Karpas-422 (cell line): ENCODE data around the gene ATP11A. TPM values are rescaled to one million over a fixed set of nuclear protein-coding genes. Genes with fewer than 3 reads are reported as not detected.
"Not testable (repeated sequence)": the region's sequence is repeated elsewhere in the genome, so short reads cannot be mapped to it uniquely, and the experiment has no call there.

Experiments
- DNase-seq: peaks from one replicate; pipeline ENCODE4 v3.0.0-alpha.2; 2015
- H2AFZ ChIP-seq: fragments of 200-600 bp; sonication (generic); 2 replicates; pipeline ENCODE4 v1.6.1; 2014; ENCODE audit warnings: antibody characterized with exemption, low read length, mixed read lengths
- H3K27ac ChIP-seq: fragments of 200-600 bp; sonication (generic); 2 replicates; pipeline ENCODE4 v1.5.1; 2014; ENCODE audit warnings: mild to moderate bottlenecking, low read length, moderate library complexity
- H3K27me3 ChIP-seq: fragments of 200-600 bp; sonication (generic); 2 replicates; pipeline ENCODE4 v1.6.1; 2014; ENCODE audit warnings: low read length, mixed read lengths
- H3K36me3 ChIP-seq: fragments of 200-600 bp; sonication (generic); 2 replicates; pipeline ENCODE4 v1.6.1; 2014; ENCODE audit warnings: low read length, mixed read lengths; ENCODE audit not compliant: insufficient read depth
- H3K4me1 ChIP-seq: fragments of 200-600 bp; sonication (generic); 2 replicates; pipeline ENCODE4 v1.6.1; 2014; ENCODE audit warnings: mild to moderate bottlenecking, low read length, mixed read lengths
- H3K4me2 ChIP-seq: fragments of 200-600 bp; sonication (generic); 2 replicates; pipeline ENCODE4 v1.6.1; 2014; ENCODE audit warnings: low read length, low read depth, mild to moderate bottlenecking; ENCODE audit not compliant: poor library complexity, severe bottlenecking
- H3K4me3 ChIP-seq: fragments of 200-600 bp; sonication (generic); 2 replicates; pipeline ENCODE4 v1.5.1; 2014; ENCODE audit warnings: mild to moderate bottlenecking, antibody characterized with exemption, low read length, mixed read lengths
- H3K79me2 ChIP-seq: fragments of 200-600 bp; sonication (generic); 2 replicates; pipeline ENCODE4 v1.6.1; 2014; ENCODE audit warnings: mild to moderate bottlenecking, low read length, mixed read lengths
- H3K9ac ChIP-seq: fragments of 200-600 bp; sonication (generic); 2 replicates; pipeline ENCODE4 v1.6.0; 2014; ENCODE audit warnings: low read length
- H3K9me2 ChIP-seq: fragments of 200-600 bp; sonication (generic), shearing (Covaris generic); replicated peaks from 2 replicates; pipeline ENCODE4 v1.6.0; 2014; ENCODE audit warnings: mild to moderate bottlenecking, low read length, moderate library complexity; ENCODE audit not compliant: insufficient read depth
- H3K9me3 ChIP-seq: fragments of 300-700, 200-600 bp; sonication (generic); 2 replicates; pipeline ENCODE4 v1.6.1; 2014; ENCODE audit warnings: low read length, mixed read lengths
- H4K20me1 ChIP-seq: fragments of 200-600 bp; sonication (generic); 2 replicates; pipeline ENCODE4 v1.6.1; 2014; ENCODE audit warnings: mild to moderate bottlenecking, antibody characterized with exemption, low read length, low read depth; ENCODE audit not compliant: insufficient read depth
- total RNA-seq: library from RNA; depleted of rRNA; stranded (reverse); fragments of >200 nt; shearing (Covaris generic); gene quantifications from 2 replicates; pipeline ENCODE4 v1.2.3, GENCODE V29; 2014; ENCODE audit warnings: low replicate concordance

The ATP11A gene
- total RNA-seq, 1 experiment from 2014 or later: 0.11 TPM

DNA sequence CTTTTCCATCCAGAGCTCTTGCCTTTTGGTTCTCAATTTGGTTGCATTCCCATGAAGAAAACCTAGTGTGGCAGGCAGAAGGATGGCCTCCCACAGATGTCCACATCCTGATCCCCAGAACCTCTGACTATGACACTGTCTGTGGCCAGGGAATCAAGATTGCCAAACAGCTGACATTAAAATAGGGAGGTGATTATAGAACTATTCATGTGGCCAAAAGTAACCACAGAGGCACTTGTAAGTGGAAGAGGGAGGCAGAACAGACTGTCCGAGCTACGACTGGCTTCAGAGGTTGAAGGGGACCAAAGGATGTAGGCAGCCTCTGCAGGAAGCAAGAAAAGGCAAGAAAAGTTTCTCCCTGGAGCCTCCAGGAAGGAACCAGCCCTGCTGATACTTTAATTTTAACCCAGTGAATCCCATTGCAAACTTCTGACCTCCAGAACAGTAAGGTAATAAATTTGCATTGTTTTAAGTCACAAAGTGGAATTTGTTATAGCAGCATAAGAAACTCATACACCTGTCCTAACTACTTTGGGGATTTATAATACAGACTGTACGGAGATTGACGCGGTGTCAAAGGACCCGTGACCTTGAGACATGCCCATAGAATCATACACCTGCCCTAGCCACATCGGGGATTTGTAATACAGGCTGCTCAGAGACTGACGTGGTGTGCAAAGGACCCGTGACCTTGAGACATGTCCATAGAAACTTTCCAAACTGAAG, 106.5 kb downstream of the ATP11A start:
- Histone ChIP-seq H3K9me2 (no peaks in the 10 kb centered on the region), H4K20me1 (no peaks in the 10 kb centered on the region), H2AFZ (no peak overlapping the region), H3K36me3 (no peaks in the 10 kb centered on the region), H3K79me2 (no peaks in the 10 kb centered on the region), H3K9ac (no peak overlapping the region), H3K27ac (no peak overlapping the region), H3K9me3 (no peaks in the 10 kb centered on the region), H3K4me1 (no peaks in the 10 kb centered on the region), H3K4me2 (no peak overlapping the region), H3K27me3 (no peaks in the 10 kb centered on the region), H3K4me3 (no peak overlapping the region)
- no peak for DNase-seq

- Histone ChIP-seq H3K27me3 (no peaks in the 10 kb centered on the region), H3K27ac (no peak overlapping the region), H3K36me3 (no peaks in the 10 kb centered on the region), H3K9ac (no peak overlapping the region), H3K4me2 (no peak overlapping the region), H4K20me1 (no peaks in the 10 kb centered on the region), H2AFZ (no peak overlapping the region), H3K9me3 (no peaks in the 10 kb centered on the region), H3K9me2 (no peaks in the 10 kb centered on the region), H3K4me1 (no peaks in the 10 kb centered on the region), H3K79me2 (no peaks in the 10 kb centered on the region), H3K4me3 (no peak overlapping the region)
- no peak for DNase-seq
These were observed 109.6 kb downstream of the ATP11A start for GRCh38 chr13:112799394-112799793.

DNA sequence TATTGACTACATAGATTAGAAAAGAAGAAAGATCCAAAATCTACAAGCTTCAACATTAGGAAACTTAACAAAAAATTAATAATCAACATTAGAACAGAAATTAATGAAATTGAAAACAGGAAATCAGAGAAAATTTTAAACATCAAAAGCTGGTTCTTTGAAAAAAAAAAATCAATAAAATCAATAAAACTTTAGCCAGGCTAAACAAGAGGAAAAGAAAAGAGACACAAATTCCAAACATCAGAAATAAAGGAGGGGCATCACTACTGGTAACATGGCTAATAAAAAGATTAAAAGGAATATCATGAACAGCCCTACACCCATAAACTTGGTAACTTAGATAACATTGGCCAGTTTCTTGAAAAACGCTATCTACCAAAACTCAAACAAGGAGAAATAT, 110.2 kb downstream of the ATP11A start:
- H4K20me1 ChIP-seq: no peaks in the 10 kb centered on the region
- H3K4me2 ChIP-seq: no peak overlapping the region
- H3K9me2 ChIP-seq: no peaks in the 10 kb centered on the region
- no peak overlapping the region for H3K27ac ChIP-seq
- H3K9me3 ChIP-seq: no peaks in the 10 kb centered on the region
- H3K36me3 ChIP-seq: no peaks in the 10 kb centered on the region
- no peaks in the 10 kb centered on the region for H3K79me2 ChIP-seq
- no peak for DNase-seq
- no peaks in the 10 kb centered on the region for H3K4me1 ChIP-seq
- H3K9ac ChIP-seq: no peak overlapping the region
- no peak overlapping the region for H2AFZ ChIP-seq
- no peak overlapping the region for H3K4me3 ChIP-seq
- H3K27me3 ChIP-seq: no peaks in the 10 kb centered on the region

GRCh38 chr13:112800807-112801206, 111.0 kb downstream of the ATP11A start:
- H4K20me1 ChIP-seq, H3K4me1 ChIP-seq, H3K36me3 ChIP-seq, H3K9me2 ChIP-seq, H3K4me3 ChIP-seq, H3K27ac ChIP-seq, H2AFZ ChIP-seq, H3K79me2 ChIP-seq, DNase-seq, H3K4me2 ChIP-seq, H3K9me3 ChIP-seq, H3K9ac ChIP-seq, H3K27me3 ChIP-seq: not testable (repeated sequence)

- H3K4me2 ChIP-seq: no peak overlapping the region
- H3K4me1 ChIP-seq: no peaks in the 10 kb centered on the region
- H3K27ac ChIP-seq: no peak overlapping the region
- H4K20me1 ChIP-seq: no peaks in the 10 kb centered on the region
- H3K9me2 ChIP-seq: no peaks in the 10 kb centered on the region
- H3K9me3 ChIP-seq: no peaks in the 10 kb centered on the region
- DNase-seq: no peak
- H3K36me3 ChIP-seq: no peaks in the 10 kb centered on the region
- H3K79me2 ChIP-seq: no peaks in the 10 kb centered on the region
- H3K9ac ChIP-seq: no peak overlapping the region
- H3K27me3 ChIP-seq: no peaks in the 10 kb centered on the region
- H3K4me3 ChIP-seq: no peak overlapping the region
- H2AFZ ChIP-seq: no peak overlapping the region
These were observed 113.0 kb downstream of the ATP11A start for GRCh38 chr13:112802802-112803195.

GRCh38 chr13:112803422-112803821, 113.6 kb downstream of the ATP11A start:
- Histone ChIP-seq H3K27ac (no peak overlapping the region), H3K9me3 (no peaks in the 10 kb centered on the region), H3K79me2 (no peaks in the 10 kb centered on the region), H3K4me3 (no peak overlapping the region), H3K9me2 (no peaks in the 10 kb centered on the region), H2AFZ (no peak overlapping the region), H3K36me3 (no peaks in the 10 kb centered on the region), H3K4me2 (no peak overlapping the region), H3K9ac (no peak overlapping the region), H3K4me1 (no peaks in the 10 kb centered on the region), H3K27me3 (no peaks in the 10 kb centered on the region), H4K20me1 (no peaks in the 10 kb centered on the region)
- DNase-seq: no peak

DNA sequence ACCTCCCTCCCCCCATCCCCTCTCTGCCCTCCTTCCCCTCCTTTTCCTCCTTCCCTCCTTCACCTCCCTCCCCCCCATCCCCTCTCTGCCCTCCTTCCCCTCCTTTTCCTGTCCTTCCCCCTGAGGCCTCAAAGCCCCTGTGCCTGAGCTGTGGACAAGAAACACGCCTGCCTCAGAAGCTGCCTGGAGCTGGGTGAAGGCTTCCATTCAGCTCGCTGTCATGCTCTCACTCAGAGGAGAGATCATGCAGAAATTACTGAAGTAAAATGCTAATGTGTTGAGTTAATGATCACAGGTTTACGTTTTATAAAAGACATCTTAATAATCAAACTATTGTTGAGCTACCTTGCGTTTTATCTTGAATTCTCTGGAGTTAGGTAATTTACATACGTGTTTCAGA, 114.5 kb downstream of the ATP11A start:
- H3K36me3 ChIP-seq: no peaks in the 10 kb centered on the region
- H3K9me3 ChIP-seq: no peaks in the 10 kb centered on the region
- no peak overlapping the region for H2AFZ ChIP-seq
- no peaks in the 10 kb centered on the region for H3K4me1 ChIP-seq
- no peak overlapping the region for H3K4me3 ChIP-seq
- no peak for DNase-seq
- H3K27ac ChIP-seq: no peak overlapping the region
- H3K9ac ChIP-seq: no peak overlapping the region
- no peaks in the 10 kb centered on the region for H4K20me1 ChIP-seq
- H3K4me2 ChIP-seq: no peak overlapping the region
- H3K79me2 ChIP-seq: no peaks in the 10 kb centered on the region
- H3K27me3 ChIP-seq: no peaks in the 10 kb centered on the region
- no peaks in the 10 kb centered on the region for H3K9me2 ChIP-seq

GRCh38 chr13:112806739-112807652, 117.2 kb downstream of the ATP11A start:
- Histone ChIP-seq H3K79me2 (no peaks in the 10 kb centered on the region), H3K27me3 (no peaks in the 10 kb centered on the region), H4K20me1 (no peaks in the 10 kb centered on the region), H3K4me3 (no peak overlapping the region), H3K27ac (no peak overlapping the region), H3K36me3 (no peaks in the 10 kb centered on the region), H2AFZ (no peak overlapping the region), H3K9ac (no peak overlapping the region), H3K9me2 (no peaks in the 10 kb centered on the region), H3K9me3 (no peaks in the 10 kb centered on the region), H3K4me1 (no peaks in the 10 kb centered on the region), H3K4me2 (no peak overlapping the region)
- no peak for DNase-seq
